Right lobe of liver (tissue), 6 donors: ENCODE data around the gene PTPRN2. TPM values are rescaled to one million over a fixed set of nuclear protein-coding genes. Genes with fewer than 3 reads are reported as not detected.

ENCODE experiments used
- ATAC-seq, 4 donors: fragments of 200-7000 bp; cut with Tn5 transposase; one replicate each; pipeline ENCODE4 v1.9.1; 2020; ENCODE audit warnings: mild to moderate bottlenecking in 4 of 4, moderate library complexity in 4 of 4
- DNase-seq, 3 donors: peaks; one replicate each; pipeline ENCODE4 v3.0.0-alpha.2; 2020
- H3K27ac ChIP-seq, 3 donors: fragments of 200-600 bp; one replicate each; pipeline ENCODE4 v1.8.0; 2022
- H3K27me3 ChIP-seq, 2 donors: fragments of 200-600 bp; one replicate each; pipeline ENCODE4 v1.8.0; 2022
- H3K36me3 ChIP-seq, 4 donors: fragments of 200-600 bp; sonication (generic) in 1 of 4; one replicate each; pipeline versions ENCODE4 v1.5.1 to v1.8.0; 2017 to 2022; ENCODE audit warnings: control low read depth in 1 of 4
- H3K4me1 ChIP-seq, 4 donors: fragments of 200-600 bp; sonication (generic) in 1 of 4; one replicate each; pipeline versions ENCODE4 v1.5.1 to v1.8.0; 2017 to 2022; ENCODE audit warnings: control low read depth in 1 of 4
- H3K4me3 ChIP-seq, 3 donors: fragments of 200-600 bp; one replicate each; pipeline ENCODE4 v1.8.0; 2022
- H3K9me3 ChIP-seq, 4 donors: fragments of 200-600 bp; sonication (generic) in 1 of 4; one replicate each; pipeline versions ENCODE4 v1.5.1 to v1.8.0; 2017 to 2022; ENCODE audit warnings: control low read depth in 1 of 4
- POLR2A ChIP-seq: fragments of 450-650 bp; IDR thresholded peaks from one replicate; pipeline ENCODE4 v1.6.1; 2017; ENCODE audit warnings: antibody characterized with exemption, mild to moderate bottlenecking
- WGBS: methylation state at CpG from one replicate; pipeline ENCODE4 v1.1.6; 2018; ENCODE audit warnings: low coverage, low lambda C conversion rate; ENCODE audit not compliant: insufficient coverage; ENCODE audit errors: missing lambda C conversion rate; 5-methylcytosine and 5-hydroxymethylcytosine counted together
- intact Hi-C, 2 donors: fragments of 100-400 bp; cut with DNase I; formaldehyde crosslinking; loops; one replicate each; pipeline versions ENCODE4 v1.11.2 to v1.14.1; 2022
- total RNA-seq, 6 experiments: library from RNA; depleted of rRNA in 2 of 6; stranded (reverse); fragments of >200 nt in 2 of 6; fragmentation: NEBNext Ultra II Directional in 3 of 6; extraction: Animal tissue kit (Norgen Biotek cat#: 25700) in 3 of 6; gene quantifications; one replicate each; pipeline versions ENCODE4 v1.1.0 to v1.2.4, GENCODE V29; 2016 to 2023
- TF ChIP-seq, protein P1 (sequence below), 4 donors: fragments of 200-600 bp in 3 of 4; fragments of 450-650 bp in 1 of 4; IDR thresholded peaks; one replicate each; pipeline versions ENCODE4 v1.5.1 to v1.8.0; 2016 to 2022; ENCODE audit warnings: antibody characterized with exemption in 4 of 4, mild to moderate bottlenecking in 2 of 4
- donor health status: DM: no; HTN: yes; CAD: no.
- donor health status: DM: no; HTN: no; CAD: no.
- donor health status: DM: no; HTN: no; CAD: no.
- donor health status: DM: no; HTN: yes; CAD: no.
- donor health status: DM: no; HTN: yes; CAD: no.

Gene PTPRN2
- total RNA-seq, 6 experiments from 2014 or later: 0.15 to 0.87 (median 0.67) TPM

GRCh38 chr7:158482480-158482879 lies 105.1 kb downstream of the PTPRN2 start:
- Histone ChIP-seq H3K4me3 (no peak overlapping the region), H3K4me1 (no peaks in the 10 kb centered on the region), H3K36me3 (no peaks in the 10 kb centered on the region), H3K9me3 (no peaks in the 10 kb centered on the region), H3K27ac (no peak overlapping the region), H3K27me3 (no peaks in the 10 kb centered on the region)
- ATAC-seq (no peak), DNase-seq (no peak)
- intact Hi-C loops: no loop called here
- no peak for TF ChIP-seq POLR2A
- TF ChIP-seq, protein P1, sequence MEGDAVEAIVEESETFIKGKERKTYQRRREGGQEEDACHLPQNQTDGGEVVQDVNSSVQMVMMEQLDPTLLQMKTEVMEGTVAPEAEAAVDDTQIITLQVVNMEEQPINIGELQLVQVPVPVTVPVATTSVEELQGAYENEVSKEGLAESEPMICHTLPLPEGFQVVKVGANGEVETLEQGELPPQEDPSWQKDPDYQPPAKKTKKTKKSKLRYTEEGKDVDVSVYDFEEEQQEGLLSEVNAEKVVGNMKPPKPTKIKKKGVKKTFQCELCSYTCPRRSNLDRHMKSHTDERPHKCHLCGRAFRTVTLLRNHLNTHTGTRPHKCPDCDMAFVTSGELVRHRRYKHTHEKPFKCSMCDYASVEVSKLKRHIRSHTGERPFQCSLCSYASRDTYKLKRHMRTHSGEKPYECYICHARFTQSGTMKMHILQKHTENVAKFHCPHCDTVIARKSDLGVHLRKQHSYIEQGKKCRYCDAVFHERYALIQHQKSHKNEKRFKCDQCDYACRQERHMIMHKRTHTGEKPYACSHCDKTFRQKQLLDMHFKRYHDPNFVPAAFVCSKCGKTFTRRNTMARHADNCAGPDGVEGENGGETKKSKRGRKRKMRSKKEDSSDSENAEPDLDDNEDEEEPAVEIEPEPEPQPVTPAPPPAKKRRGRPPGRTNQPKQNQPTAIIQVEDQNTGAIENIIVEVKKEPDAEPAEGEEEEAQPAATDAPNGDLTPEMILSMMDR (IDR thresholded peaks at IDR 0.05): no peak
- WGBS: 68% methylated on average over 3 of the region's 3 CpGs

DNA sequence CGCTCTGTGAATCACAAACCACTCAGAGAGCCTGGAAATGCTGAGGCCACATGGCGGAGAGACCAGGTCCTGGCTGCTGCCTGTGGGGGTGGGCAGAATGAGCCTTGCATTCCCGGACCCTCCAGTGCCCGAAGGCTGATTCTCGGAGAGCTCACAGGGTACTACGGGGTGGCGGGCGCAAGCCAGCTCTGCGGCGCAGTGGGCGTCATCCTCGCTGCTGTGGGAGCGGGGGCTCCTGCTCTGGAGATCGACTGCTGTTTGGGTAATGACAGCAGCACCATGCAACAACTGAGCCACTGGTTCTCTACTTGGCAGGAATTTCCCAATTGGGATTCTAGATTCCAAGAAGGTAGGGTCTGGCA lies 108.0 kb downstream of the PTPRN2 start:
- ATAC-seq (peak in 1 of 4 donors; percentile 17), DNase-seq (no peak)
- Histone ChIP-seq H3K36me3 (no peaks in the 10 kb centered on the region), H3K27me3 (no peaks in the 10 kb centered on the region), H3K4me1 (no peaks in the 10 kb centered on the region), H3K4me3 (no peak overlapping the region), H3K9me3 (no peaks in the 10 kb centered on the region), H3K27ac (no peak overlapping the region)
- 74% methylated on average over 3 of the region's 14 CpGs for WGBS
- intact Hi-C loops: no loop called here
- no peak for TF ChIP-seq POLR2A
- TF ChIP-seq, protein P1 (IDR thresholded peaks at IDR 0.05): no peak

- Histone ChIP-seq H3K9me3 (no peaks in the 10 kb centered on the region), H3K4me1 (no peaks in the 10 kb centered on the region), H3K27ac (no peak overlapping the region), H3K4me3 (no peak overlapping the region), H3K36me3 (no peaks in the 10 kb centered on the region), H3K27me3 (no peaks in the 10 kb centered on the region)
- WGBS: 49% methylated on average over 9 of the region's 20 CpGs
- intact Hi-C loops: no loop called here
- DNase-seq (no peak), ATAC-seq (no peak)
- TF ChIP-seq, protein P1 (IDR thresholded peaks at IDR 0.05): no peak
- TF ChIP-seq POLR2A: no peak
These were observed 108.5 kb downstream of the PTPRN2 start for GRCh38 chr7:158479021-158479663.

- TF ChIP-seq POLR2A: no peak
- TF ChIP-seq, protein P1 (IDR thresholded peaks at IDR 0.05): no peak
- H3K36me3 ChIP-seq: no peaks in the 10 kb centered on the region
- DNase-seq (no peak), ATAC-seq (no peak)
- H3K9me3 ChIP-seq: no peaks in the 10 kb centered on the region
- H3K4me3 ChIP-seq: no peak overlapping the region
- intact Hi-C loops: no loop called here
- no peaks in the 10 kb centered on the region for H3K27me3 ChIP-seq
- H3K27ac ChIP-seq: no peak overlapping the region
- no peaks in the 10 kb centered on the region for H3K4me1 ChIP-seq
- WGBS: 20% methylated on average over 1 of the region's 13 CpGs
These were observed 109.8 kb downstream of the PTPRN2 start for GRCh38 chr7:158477866-158478265.
